Stimulated activated naive CD8-positive, alpha-beta T cell treated with anti-CD3 and anti-CD28 coated beads, Interleukin-15, amount 100 ng/mL, for 72 hours (primary cell): ENCODE data around the gene PAFAH2.

Experiments used
- ATAC-seq: fragments of 150-1000 bp; cut with Tn5 transposase; 2 replicates; pipeline ENCODE4 v1.10.0; 2021; ENCODE audit warnings: mild to moderate bottlenecking, moderate library complexity
- DNase-seq, 2 donors: peaks; one replicate each; pipeline ENCODE4 v3.0.0; 2021 to 2022
- H3K27ac Mint-ChIP-seq, 2 donors: one replicate each; pipeline ENCODE4 v1.8.0; 2022; ENCODE audit warnings: mild to moderate bottlenecking in 2 of 2, mixed read lengths in 2 of 2, moderate library complexity in 2 of 2
- H3K27me3 Mint-ChIP-seq: one replicate; pipeline ENCODE4 v1.8.0; 2022; ENCODE audit warnings: mixed read lengths
- H3K4me1 Mint-ChIP-seq: one replicate; pipeline ENCODE4 v1.8.0; 2022; ENCODE audit warnings: mild to moderate bottlenecking, mixed read lengths
- H3K4me3 Mint-ChIP-seq, 2 donors: one replicate each; pipeline ENCODE4 v1.8.0; 2022; ENCODE audit warnings: mild to moderate bottlenecking in 2 of 2, mixed read lengths in 2 of 2, moderate library complexity in 1 of 2
- H3K9me3 Mint-ChIP-seq, 2 donors: one replicate each; pipeline ENCODE4 v1.8.0; 2022; ENCODE audit warnings: mixed read lengths in 2 of 2

PAFAH2 gene

GRCh38 chr1:25985670-25986069 is 12.2 kb downstream of the PAFAH2 start:
- H3K9me3 Mint-ChIP-seq, result no peaks in the 10 kb centered on the region
- no peak overlapping the region for H3K27ac Mint-ChIP-seq
- DNase-seq, result no peak
- H3K4me1 Mint-ChIP-seq, result peaks cover 42% of the 10 kb centered on the region
- no peak overlapping the region for H3K4me3 Mint-ChIP-seq
- no peak for ATAC-seq
- H3K27me3 Mint-ChIP-seq, result no peaks in the 10 kb centered on the region

GRCh38 chr1:25985171-25985570 is 12.7 kb downstream of the PAFAH2 start:
- ATAC-seq (no peak), DNase-seq (no peak)
- H3K4me3 Mint-ChIP-seq, result no peak overlapping the region
- no peak overlapping the region for H3K27ac Mint-ChIP-seq
- H3K27me3 Mint-ChIP-seq, result no peaks in the 10 kb centered on the region
- peaks cover 41% of the 10 kb centered on the region for H3K4me1 Mint-ChIP-seq
- H3K9me3 Mint-ChIP-seq, result no peaks in the 10 kb centered on the region

- Mint-ChIP-seq H3K4me3 (no peak overlapping the region), H3K27me3 (no peaks in the 10 kb centered on the region), H3K27ac (no peak overlapping the region), H3K4me1 (no peaks in the 10 kb centered on the region), H3K9me3 (no peaks in the 10 kb centered on the region)
- DNase-seq (no peak), ATAC-seq (no peak)
Observed at GRCh38 chr1:25979210-25979609, 18.7 kb downstream of the PAFAH2 start.

GRCh38 chr1:25978403-25978802 is 19.5 kb downstream of the PAFAH2 start:
- Mint-ChIP-seq H3K4me3 (no peak overlapping the region), H3K9me3 (no peaks in the 10 kb centered on the region), H3K27me3 (no peaks in the 10 kb centered on the region), H3K4me1 (no peaks in the 10 kb centered on the region), H3K27ac (peak overlapping the region in 1 of 2 donors; percentile 49)
- no peak for ATAC-seq
- DNase-seq, result no peak

GRCh38 chr1:25977801-25978200 is 20.1 kb downstream of the PAFAH2 start:
- no peak overlapping the region for H3K4me3 Mint-ChIP-seq
- H3K9me3 Mint-ChIP-seq, result no peaks in the 10 kb centered on the region
- ATAC-seq (no peak), DNase-seq (no peak)
- H3K4me1 Mint-ChIP-seq, result peaks cover 2% of the 10 kb centered on the region
- no peak overlapping the region for H3K27ac Mint-ChIP-seq
- H3K27me3 Mint-ChIP-seq, result no peaks in the 10 kb centered on the region

- H3K4me3 Mint-ChIP-seq, result no peak overlapping the region
- H3K27ac Mint-ChIP-seq, result no peak overlapping the region
- no peaks in the 10 kb centered on the region for H3K9me3 Mint-ChIP-seq
- peaks cover 26% of the 10 kb centered on the region for H3K4me1 Mint-ChIP-seq
- no peaks in the 10 kb centered on the region for H3K27me3 Mint-ChIP-seq
- DNase-seq (no peak), ATAC-seq (no peak)
Observed at GRCh38 chr1:25973610-25974321, 24.1 kb downstream of the PAFAH2 start.

GRCh38 chr1:25971811-25972180 is 26.1 kb downstream of the PAFAH2 start:
- Mint-ChIP-seq H3K4me3 (peak overlapping the region; percentile 28 to 46), H3K27ac (peak overlapping the region; percentile 38 to 88), H3K27me3 (no peaks in the 10 kb centered on the region), H3K9me3 (no peaks in the 10 kb centered on the region), H3K4me1 (peaks cover 35% of the 10 kb centered on the region)
- ATAC-seq, result no peak
- DNase-seq, result no peak

GRCh38 chr1:25971066-25971810 is 26.6 kb downstream of the PAFAH2 start:
- H3K27me3 Mint-ChIP-seq, result no peaks in the 10 kb centered on the region
- H3K9me3 Mint-ChIP-seq, result no peaks in the 10 kb centered on the region
- H3K4me1 Mint-ChIP-seq, result peaks cover 36% of the 10 kb centered on the region
- peak; percentile 64 for ATAC-seq
- peak in 1 of 2 donors; percentile 3 for DNase-seq
- peak overlapping the region; percentile 38 to 88 for H3K27ac Mint-ChIP-seq
- H3K4me3 Mint-ChIP-seq, result peak overlapping the region; percentile 46 to 55

- DNase-seq (no peak), ATAC-seq (no peak)
- H3K27me3 Mint-ChIP-seq, result no peaks in the 10 kb centered on the region
- peak overlapping the region; percentile 5 for H3K27ac Mint-ChIP-seq
- H3K4me1 Mint-ChIP-seq, result peaks cover 29% of the 10 kb centered on the region
- no peaks in the 10 kb centered on the region for H3K9me3 Mint-ChIP-seq
- no peak overlapping the region for H3K4me3 Mint-ChIP-seq
Observed at GRCh38 chr1:25967308-25967707, 30.6 kb downstream of the PAFAH2 start.

GRCh38 chr1:25959611-25960010 is 38.3 kb downstream of the PAFAH2 start:
- no peaks in the 10 kb centered on the region for H3K27me3 Mint-ChIP-seq
- H3K27ac Mint-ChIP-seq, result no peak overlapping the region
- peaks cover 5 to 8% of the 10 kb centered on the region in 2 donors for H3K9me3 Mint-ChIP-seq
- no peak overlapping the region for H3K4me3 Mint-ChIP-seq
- DNase-seq (no peak), ATAC-seq (no peak)
- peaks cover 3% of the 10 kb centered on the region for H3K4me1 Mint-ChIP-seq

- no peak for DNase-seq
- peaks cover 15% of the 10 kb centered on the region for H3K4me1 Mint-ChIP-seq
- H3K27me3 Mint-ChIP-seq, result no peaks in the 10 kb centered on the region
- H3K9me3 Mint-ChIP-seq, result peaks cover 5 to 8% of the 10 kb centered on the region in 2 donors
- ATAC-seq, result no peak
- H3K27ac Mint-ChIP-seq, result peak overlapping the region in 1 of 2 donors; percentile 76
- H3K4me3 Mint-ChIP-seq, result no peak overlapping the region
Observed at GRCh38 chr1:25958465-25958864, 39.4 kb downstream of the PAFAH2 start.

GRCh38 chr1:25955553-25955952 is 42.3 kb downstream of the PAFAH2 start:
- ATAC-seq, result no peak
- Mint-ChIP-seq H3K9me3 (peaks cover 5 to 8% of the 10 kb centered on the region in 2 donors), H3K27ac (peak overlapping the region in 1 of 2 donors; percentile 80), H3K4me3 (no peak overlapping the region), H3K4me1 (peaks cover 20% of the 10 kb centered on the region), H3K27me3 (no peaks in the 10 kb centered on the region)
- no peak for DNase-seq

- H3K27me3 Mint-ChIP-seq, result no peaks in the 10 kb centered on the region
- no peak for DNase-seq
Observed at GRCh38 chr1:25954282-25954938, 43.5 kb downstream of the PAFAH2 start.

GRCh38 chr1:25952841-25953401 is 44.9 kb downstream of the PAFAH2 start:
- no peak for DNase-seq
- Mint-ChIP-seq H3K4me1 (peaks cover 20% of the 10 kb centered on the region), H3K27me3 (no peaks in the 10 kb centered on the region), H3K9me3 (peaks cover 0 to under 1% of the 10 kb centered on the region in 2 donors), H3K27ac (peak overlapping the region in 1 of 2 donors; percentile 3), H3K4me3 (no peak overlapping the region)
- no peak for ATAC-seq

More at GRCh38 chr1:25954282-25954938, 43.5 kb downstream of the PAFAH2 start:
- H3K27ac Mint-ChIP-seq, result peak overlapping the region in 1 of 2 donors; percentile 72
- H3K9me3 Mint-ChIP-seq, result peaks cover 5 to 8% of the 10 kb centered on the region in 2 donors
- no peak for ATAC-seq
- H3K4me3 Mint-ChIP-seq, result peak overlapping the region in 1 of 2 donors; percentile 5
- H3K4me1 Mint-ChIP-seq, result peaks cover 20% of the 10 kb centered on the region

- ATAC-seq (no peak), DNase-seq (no peak)
- H3K4me3 Mint-ChIP-seq, result no peak overlapping the region
- peaks cover 0 to 5% of the 10 kb centered on the region in 2 donors for H3K9me3 Mint-ChIP-seq
- H3K4me1 Mint-ChIP-seq, result peaks cover 7% of the 10 kb centered on the region
- no peak overlapping the region for H3K27ac Mint-ChIP-seq
- no peaks in the 10 kb centered on the region for H3K27me3 Mint-ChIP-seq
Observed at GRCh38 chr1:25948641-25949040, 49.2 kb downstream of the PAFAH2 start.
